K562 (cell line): ENCODE data around the gene YTHDC1. TPM values are rescaled to one million over a fixed set of nuclear protein-coding genes. Genes with fewer than 3 reads are reported as not detected.

ENCODE experiments used
- ATAC-seq: fragments of 200-7000 bp; cut with Tn5 transposase; 3 replicates; pipeline ENCODE4 v1.9.1; 2020; ENCODE audit warnings: moderate library complexity
- BruUV-seq: library from RNA; stranded (reverse); fragments of 400-500 nt; replicated peaks from 2 replicates; lab custom pipeline; 2021; lab: Mats Ljungman, UMichigan
- CTCF ChIA-PET: fragments of 300-600 bp; formaldehyde crosslinking; extraction: SDS; loops from one replicate; lab custom pipeline; 2021; ENCODE audit warnings: low intra/inter-chr PET ratio; lab: Yijun Ruan, JAX
- POLR2A ChIA-PET: fragments of 300-600, 350-650 bp; sonication (Branson Sonifier 250); formaldehyde crosslinking; extraction: SDS; loops from one replicate; lab custom pipeline; 2021; ENCODE audit warnings: antibody characterized with exemption, inconsistent platforms; lab: Yijun Ruan, JAX
- DNase-seq, 4 experiments: peaks; one replicate each; pipeline versions ENCODE4 v3.0.0 to v3.0.0-alpha.2; 2011 to 2018; ENCODE audit warnings: low spot score in 3 of 4, mixed read lengths in 3 of 4; ENCODE audit errors: extremely low read depth in 1 of 4
- FAIRE-seq: peaks from 2 replicates; lab custom pipeline; 2011; peaks lifted over from hg19 to GRCh38; lab: Jason Lieb, UNC
- H2AFZ ChIP-seq: 2 replicates; pipeline ENCODE4 v1.6.0; 2011; ENCODE audit warnings: low read depth, low read length, control low read depth, inconsistent platforms
- H3K27ac ChIP-seq: fragments of 200-600 bp; 3 replicates; pipeline ENCODE4 v1.8.0; 2011; ENCODE audit warnings: low read depth, mild to moderate bottlenecking, control low read depth, inconsistent platforms, low read length, moderate library complexity, mixed read lengths; ENCODE audit errors: extremely low read depth
- H3K27me3 ChIP-seq, 2 experiments: fragments of 300-600 bp in 1 of 2; 2 replicates in 1 of 2; 3 replicates in 1 of 2; pipeline versions ENCODE4 v1.6.0 to v1.8.0; 2011; ENCODE audit warnings: inconsistent platforms in 2 of 2, low read length in 2 of 2, mild to moderate bottlenecking in 1 of 2, mixed read lengths in 1 of 2, moderate library complexity in 1 of 2; ENCODE audit not compliant: control insufficient read depth in 2 of 2, insufficient read depth in 2 of 2
- H3K36me3 ChIP-seq: fragments of 300-600 bp; 3 replicates; pipeline ENCODE4 v1.8.0; 2011; ENCODE audit warnings: mild to moderate bottlenecking, low read length, inconsistent platforms; ENCODE audit not compliant: control insufficient read depth, insufficient read depth
- H3K4me1 ChIP-seq, 2 experiments: fragments of 200-600 bp in 1 of 2; replicated peaks in 1 of 2; 2 replicates in 1 of 2; 3 replicates in 1 of 2; pipeline versions ENCODE4 v1.5.1 to v1.8.0; 2011; ENCODE audit warnings: inconsistent platforms in 2 of 2, low read length in 2 of 2, mild to moderate bottlenecking in 1 of 2, mixed read lengths in 1 of 2, moderate library complexity in 1 of 2; ENCODE audit not compliant: control insufficient read depth in 2 of 2, insufficient read depth in 2 of 2
- H3K4me2 ChIP-seq: 2 replicates; pipeline ENCODE4 v1.6.1; 2011; ENCODE audit warnings: low read length, control low read depth, inconsistent platforms, mixed read lengths; ENCODE audit not compliant: insufficient read depth
- H3K4me3 ChIP-seq: fragments of 200-600 bp; sonication (generic), shearing (Covaris generic); 2 replicates; pipeline ENCODE4 v1.5.1; 2016; ENCODE audit warnings: control low read depth, inconsistent platforms
- H3K79me2 ChIP-seq: fragments of 200-600 bp; 3 replicates; pipeline ENCODE4 v1.8.0; 2011; ENCODE audit warnings: low read length, inconsistent platforms; ENCODE audit not compliant: control insufficient read depth, insufficient read depth
- H3K9ac ChIP-seq, 2 experiments: 2 replicates each; pipeline versions ENCODE4 v1.6.0 to v1.6.1; 2011; ENCODE audit warnings: low read depth in 2 of 2, low read length in 2 of 2, control low read depth in 1 of 2, inconsistent platforms in 1 of 2, mild to moderate bottlenecking in 1 of 2, mixed read lengths in 1 of 2; ENCODE audit not compliant: insufficient read depth in 1 of 2
- H3K9me1 ChIP-seq: one replicate; pipeline ENCODE4 v1.6.0; 2011; ENCODE audit warnings: inconsistent platforms, mild to moderate bottlenecking, low read length, moderate library complexity; ENCODE audit not compliant: control insufficient read depth, insufficient read depth
- H3K9me3 ChIP-seq: replicated peaks from 2 replicates; pipeline ENCODE4 v1.5.1; 2011; ENCODE audit warnings: low read depth, low read length, inconsistent platforms; ENCODE audit not compliant: control insufficient read depth, insufficient read depth
- H4K20me1 ChIP-seq: replicated peaks from 2 replicates; pipeline ENCODE4 v1.6.1; 2011; ENCODE audit warnings: low read length, inconsistent platforms, mixed read lengths; ENCODE audit not compliant: control insufficient read depth, insufficient read depth
- AFF4 ChIP-seq: sonication (generic); formaldehyde crosslinking; IDR thresholded peaks from 2 replicates; pipeline ENCODE4 v1.8.0; 2023; ENCODE audit warnings: mild to moderate bottlenecking, missing genetic modification reagents
- BDP1 ChIP-seq: IDR thresholded peaks from 3 replicates; pipeline ENCODE4 v1.6.1; 2011; ENCODE audit not compliant: insufficient read length, insufficient read depth
- BRCA1 ChIP-seq, 2 experiments: fragments of 450-650 bp in 1 of 2; sonication (generic) in 1 of 2; formaldehyde crosslinking in 1 of 2; IDR thresholded peaks; 2 replicates each; pipeline versions ENCODE4 v1.5.0 to v1.6.1; 2017 to 2020; ENCODE audit warnings: mild to moderate bottlenecking in 1 of 2, missing genetic modification reagents in 1 of 2
- CREBBP ChIP-seq: IDR thresholded peaks from one replicate; pipeline ENCODE4 v1.6.1; 2012; ENCODE audit warnings: low read depth, mild to moderate bottlenecking, control low read depth, inconsistent platforms, low read length
- E2F8 ChIP-seq: fragments of 450-650 bp; IDR thresholded peaks from 2 replicates; pipeline ENCODE4 v1.7.1; 2018; ENCODE audit warnings: mild to moderate bottlenecking, low read depth; ENCODE audit not compliant: partially characterized antibody
- FOSL1 ChIP-seq: fragments of 200-800 bp; sonication (Bioruptor generic); conservative IDR thresholded peaks from 2 replicates; pipeline ENCODE4 v1.6.1; 2016; ENCODE audit warnings: missing genetic modification characterization, missing compliant biosample characterization
- SLC30A9 ChIP-seq: fragments of 250-450 bp; sonication (Bioruptor Pico); IDR thresholded peaks from 2 replicates; pipeline ENCODE4 v1.8.0; 2022; ENCODE audit warnings: mild to moderate bottlenecking, moderate library complexity
- SMARCC2 ChIP-seq: fragments of 450-650 bp; IDR thresholded peaks from 2 replicates; pipeline ENCODE4 v1.6.1; 2017; ENCODE audit warnings: antibody characterized with exemption, moderate library complexity, mild to moderate bottlenecking, low read depth
- SMC3 ChIP-seq: conservative IDR thresholded peaks from 2 replicates; pipeline ENCODE4 v1.6.1; 2011; ENCODE audit warnings: low read depth, low read length, improper control_type of control experiment; ENCODE audit not compliant: insufficient read depth
- SNIP1 ChIP-seq: fragments of 450-650 bp; IDR thresholded peaks from 2 replicates; pipeline ENCODE4 v1.7.1; 2017; ENCODE audit warnings: low read depth, mild to moderate bottlenecking
- SRSF9 ChIP-seq: fragments of 200-400 bp; formaldehyde crosslinking; IDR thresholded peaks from 2 replicates; pipeline ENCODE4 v1.6.1; 2017; ENCODE audit warnings: low read depth, low read length, borderline replicate concordance
- ZNF165 ChIP-seq: fragments of 250-450 bp; sonication (Bioruptor Pico); IDR thresholded peaks from 2 replicates; pipeline ENCODE4 v1.4.0; 2020; ENCODE audit warnings: borderline replicate concordance
- WGBS: fragments of 100-300 bp; shearing (Covaris generic); methylation state at CpG from one replicate; pipeline ENCODE4 v1.1.6; 2016; ENCODE audit warnings: low coverage, mixed read lengths; ENCODE audit not compliant: insufficient coverage; ENCODE audit errors: missing lambda C conversion rate; 5-methylcytosine and 5-hydroxymethylcytosine counted together
- in situ Hi-C: fragments of 300-500 bp; cut with MboI; formaldehyde crosslinking; loops from 4 replicates; pipeline ENCODE4 v1.15.0; 2018; ENCODE audit warnings: inconsistent platforms, mixed read lengths
- intact Hi-C: fragments of 100-400 bp; cut with micrococcal nuclease; formaldehyde crosslinking; loops from 2 replicates; pipeline ENCODE4 v1.14.2; 2022
- polyA plus RNA-seq, 8 experiments: library from polyadenylated mRNA; depleted of rRNA in 4 of 8; stranded (reverse) in 5 of 8; unstranded in 3 of 8; fragments of >200 nt; fragmentation: Nextera tagmentation in 2 of 8; fragmentation: Illumina TruSeq in 1 of 8; extraction: Ambion mirVana in 2 of 8; extraction: Trizol in 1 of 8; gene quantifications; 2 replicates each; pipeline versions ENCODE4 v1.2.1 to v1.2.3, GENCODE V29; 2011 to 2014; ENCODE audit warnings: inconsistent platforms in 1 of 8, missing spikeins in 1 of 8
- total RNA-seq, 7 experiments: library from RNA; depleted of rRNA in 6 of 7; stranded (reverse); fragments of >200 nt in 6 of 7; fragmentation: Illumina TruSeq in 2 of 7; extraction: Trizol in 2 of 7; gene quantifications; 2 replicates each; pipeline versions ENCODE4 v1.2.1 to v1.2.3, GENCODE V29; 2011 to 2021; ENCODE audit warnings: low replicate concordance in 1 of 7
- TF ChIP-seq, protein P1 (sequence below): fragments of 450-650 bp; IDR thresholded peaks from 2 replicates; pipeline ENCODE4 v1.6.1; 2018; ENCODE audit not compliant: partially characterized antibody

The YTHDC1 gene
- total and polyA plus RNA-seq, 9 of the 15 experiments (the other 6 are each of a cell fraction or from before 2014, with no cell fraction given) = 9.8 to 65.4 (median 51.7) TPM

DNA sequence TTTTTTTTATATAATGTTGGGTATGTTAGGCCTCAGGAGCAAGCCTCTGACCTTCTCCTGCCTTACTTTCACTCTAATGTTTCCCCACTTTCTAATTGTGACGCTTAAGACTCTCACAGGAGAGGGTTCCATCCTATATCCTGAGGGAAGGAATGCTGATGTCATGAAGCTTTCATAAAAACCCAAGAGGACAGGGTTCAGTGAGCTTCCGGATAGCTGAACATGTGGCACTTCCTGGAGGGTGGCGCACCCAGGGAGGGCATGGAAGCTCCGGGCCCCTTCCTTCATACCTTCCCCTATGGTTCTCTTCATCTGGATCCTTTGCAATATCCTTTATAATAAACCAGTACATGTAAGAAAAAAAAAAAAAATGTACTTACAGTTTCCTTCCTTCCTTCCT lies 49.4 kb upstream of the YTHDC1 start:
- ATAC-seq (no peak), DNase-seq (no peak), FAIRE-seq (no peak)
- no TSS peak for BruUV-seq
- Histone ChIP-seq H3K9me1 (no peaks in the 10 kb centered on the region), H2AFZ (no peak overlapping the region), H3K4me2 (no peak overlapping the region), H3K27ac (no peak overlapping the region), H3K36me3 (no peaks in the 10 kb centered on the region), H4K20me1 (no peaks in the 10 kb centered on the region), H3K79me2 (no peaks in the 10 kb centered on the region), H3K9ac (no peak overlapping the region), H3K4me3 (no peak overlapping the region), H3K4me1 (no peaks in the 10 kb centered on the region), H3K9me3 (no peaks in the 10 kb centered on the region), H3K27me3 (no peaks in the 10 kb centered on the region; a peak in 1 of 5 replicates)
- intact Hi-C loops = no loop called here
- WGBS = 11% methylated on average over 4 of the region's 4 CpGs
- ChIA-PET POLR2A (no interaction called here), CTCF (no interaction called here)
- in situ Hi-C loops = no loop called here
- TF ChIP-seq E2F8 (no peak), ZNF165 (CRISPR knock-in tag) (no peak), SMC3 (no peak), SNIP1 (no peak), AFF4 (CRISPR knock-in tag) (no peak), BRCA1 (IDR thresholded peaks at IDR 0.05) (no peak), BRCA1 (CRISPR knock-in tag; IDR thresholded peaks at IDR 0.05) (no peak), FOSL1 (tag) (no peak), SLC30A9 (CRISPR knock-in tag) (no peak), BDP1 (no peak), SMARCC2 (no peak), CREBBP (no peak), SRSF9 (no peak)
- TF ChIP-seq, protein P1, sequence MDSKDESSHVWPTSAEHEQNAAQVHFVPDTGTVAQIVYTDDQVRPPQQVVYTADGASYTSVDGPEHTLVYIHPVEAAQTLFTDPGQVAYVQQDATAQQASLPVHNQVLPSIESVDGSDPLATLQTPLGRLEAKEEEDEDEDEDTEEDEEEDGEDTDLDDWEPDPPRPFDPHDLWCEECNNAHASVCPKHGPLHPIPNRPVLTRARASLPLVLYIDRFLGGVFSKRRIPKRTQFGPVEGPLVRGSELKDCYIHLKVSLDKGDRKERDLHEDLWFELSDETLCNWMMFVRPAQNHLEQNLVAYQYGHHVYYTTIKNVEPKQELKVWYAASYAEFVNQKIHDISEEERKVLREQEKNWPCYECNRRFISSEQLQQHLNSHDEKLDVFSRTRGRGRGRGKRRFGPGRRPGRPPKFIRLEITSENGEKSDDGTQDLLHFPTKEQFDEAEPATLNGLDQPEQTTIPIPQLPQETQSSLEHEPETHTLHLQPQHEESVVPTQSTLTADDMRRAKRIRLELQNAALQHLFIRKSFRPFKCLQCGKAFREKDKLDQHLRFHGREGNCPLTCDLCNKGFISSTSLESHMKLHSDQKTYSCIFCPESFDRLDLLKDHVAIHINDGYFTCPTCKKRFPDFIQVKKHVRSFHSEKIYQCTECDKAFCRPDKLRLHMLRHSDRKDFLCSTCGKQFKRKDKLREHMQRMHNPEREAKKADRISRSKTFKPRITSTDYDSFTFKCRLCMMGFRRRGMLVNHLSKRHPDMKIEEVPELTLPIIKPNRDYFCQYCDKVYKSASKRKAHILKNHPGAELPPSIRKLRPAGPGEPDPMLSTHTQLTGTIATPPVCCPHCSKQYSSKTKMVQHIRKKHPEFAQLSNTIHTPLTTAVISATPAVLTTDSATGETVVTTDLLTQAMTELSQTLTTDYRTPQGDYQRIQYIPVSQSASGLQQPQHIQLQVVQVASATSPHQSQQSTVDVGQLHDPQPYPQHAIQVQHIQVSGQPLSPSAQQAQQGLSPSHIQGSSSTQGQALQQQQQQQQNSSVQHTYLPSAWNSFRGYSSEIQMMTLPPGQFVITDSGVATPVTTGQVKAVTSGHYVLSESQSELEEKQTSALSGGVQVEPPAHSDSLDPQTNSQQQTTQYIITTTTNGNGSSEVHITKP = no peak
